Astrocyte of the spinal cord (primary cell): ENCODE measurements around the gene SRPX.

Source experiments
- DNase-seq: peaks from one replicate; pipeline ENCODE4 v3.0.0; 2011; ENCODE audit warnings: low read depth, low spot score
- H3K4me3 ChIP-seq: 2 replicates; pipeline ENCODE4 v1.5.1; 2011; ENCODE audit warnings: low read depth, mild to moderate bottlenecking, low read length, moderate library complexity
- in situ Hi-C: cut with HindIII; loops from 2 replicates; pipeline ENCODE4 v1.10.0; 2017; ENCODE audit warnings: low sequenced_read_pairs
- TF ChIP-seq, protein P1 (sequence below): IDR thresholded peaks from 2 replicates; pipeline ENCODE4 v1.5.1; 2012; ENCODE audit warnings: low read depth, mild to moderate bottlenecking, low read length, inconsistent platforms

SRPX gene

DNA sequence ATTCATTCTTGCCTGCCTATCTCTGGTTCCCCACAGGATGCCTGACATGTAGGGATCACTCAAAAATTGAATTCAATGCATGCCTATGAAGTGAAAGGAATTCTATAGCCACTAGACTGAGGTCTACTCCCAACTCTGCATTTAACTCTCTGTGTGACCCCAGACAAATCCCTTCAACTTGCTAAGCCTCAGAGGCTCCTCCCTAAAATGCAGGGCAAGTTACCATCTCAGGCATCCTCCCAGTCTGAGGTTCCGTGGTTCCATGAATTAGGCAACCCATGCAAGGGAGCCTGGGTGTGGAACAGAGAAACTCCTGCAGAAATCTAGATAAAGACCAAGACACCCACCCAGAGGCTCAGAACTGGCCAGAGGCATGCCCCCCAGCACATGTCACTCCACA, 6.6 kb downstream of the SRPX start:
- in situ Hi-C loops, result no loop called here
- no peak overlapping the region for H3K4me3 ChIP-seq
- no peak for DNase-seq
- TF ChIP-seq, protein P1, sequence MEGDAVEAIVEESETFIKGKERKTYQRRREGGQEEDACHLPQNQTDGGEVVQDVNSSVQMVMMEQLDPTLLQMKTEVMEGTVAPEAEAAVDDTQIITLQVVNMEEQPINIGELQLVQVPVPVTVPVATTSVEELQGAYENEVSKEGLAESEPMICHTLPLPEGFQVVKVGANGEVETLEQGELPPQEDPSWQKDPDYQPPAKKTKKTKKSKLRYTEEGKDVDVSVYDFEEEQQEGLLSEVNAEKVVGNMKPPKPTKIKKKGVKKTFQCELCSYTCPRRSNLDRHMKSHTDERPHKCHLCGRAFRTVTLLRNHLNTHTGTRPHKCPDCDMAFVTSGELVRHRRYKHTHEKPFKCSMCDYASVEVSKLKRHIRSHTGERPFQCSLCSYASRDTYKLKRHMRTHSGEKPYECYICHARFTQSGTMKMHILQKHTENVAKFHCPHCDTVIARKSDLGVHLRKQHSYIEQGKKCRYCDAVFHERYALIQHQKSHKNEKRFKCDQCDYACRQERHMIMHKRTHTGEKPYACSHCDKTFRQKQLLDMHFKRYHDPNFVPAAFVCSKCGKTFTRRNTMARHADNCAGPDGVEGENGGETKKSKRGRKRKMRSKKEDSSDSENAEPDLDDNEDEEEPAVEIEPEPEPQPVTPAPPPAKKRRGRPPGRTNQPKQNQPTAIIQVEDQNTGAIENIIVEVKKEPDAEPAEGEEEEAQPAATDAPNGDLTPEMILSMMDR, result no peak

DNA sequence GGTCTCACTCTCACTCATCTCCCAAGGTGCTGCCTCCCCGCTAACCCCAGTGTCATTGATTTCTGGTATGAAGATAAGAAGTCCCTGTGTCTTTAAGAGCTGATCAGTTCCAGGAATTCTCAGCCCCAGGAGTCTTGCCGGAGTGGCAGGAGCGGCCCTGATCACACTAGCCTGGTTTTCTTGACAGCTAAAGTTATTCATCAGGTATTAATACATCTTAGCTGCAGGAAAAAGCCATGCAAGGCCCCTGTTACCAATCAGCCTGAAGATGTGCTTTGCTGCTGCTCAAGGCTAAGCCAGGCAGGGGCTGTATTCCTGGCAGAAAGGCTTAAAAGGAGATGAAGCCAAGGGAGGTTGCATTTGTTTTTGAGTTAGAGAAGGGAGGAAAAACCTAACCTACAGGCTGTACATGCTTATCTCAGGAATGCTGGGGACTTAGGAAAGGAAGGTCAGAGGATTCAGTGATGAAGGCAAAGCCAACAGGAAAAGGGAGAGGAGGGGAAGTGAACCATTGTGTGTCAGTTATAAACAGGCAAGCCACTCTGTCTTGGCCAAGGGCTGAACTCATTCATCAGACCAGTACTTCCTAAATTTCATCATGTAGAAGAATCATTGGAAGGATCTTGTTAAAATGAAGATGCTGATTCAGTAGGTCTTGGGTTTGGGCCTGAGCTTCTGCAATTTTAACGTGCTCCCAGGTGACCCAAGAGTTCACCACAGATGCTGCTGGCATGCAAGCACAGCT, 8.6 kb downstream of the SRPX start:
- H3K4me3 ChIP-seq, result no peak overlapping the region
- in situ Hi-C loops, result no loop called here
- TF ChIP-seq, protein P1, result no peak
- no peak for DNase-seq

DNA sequence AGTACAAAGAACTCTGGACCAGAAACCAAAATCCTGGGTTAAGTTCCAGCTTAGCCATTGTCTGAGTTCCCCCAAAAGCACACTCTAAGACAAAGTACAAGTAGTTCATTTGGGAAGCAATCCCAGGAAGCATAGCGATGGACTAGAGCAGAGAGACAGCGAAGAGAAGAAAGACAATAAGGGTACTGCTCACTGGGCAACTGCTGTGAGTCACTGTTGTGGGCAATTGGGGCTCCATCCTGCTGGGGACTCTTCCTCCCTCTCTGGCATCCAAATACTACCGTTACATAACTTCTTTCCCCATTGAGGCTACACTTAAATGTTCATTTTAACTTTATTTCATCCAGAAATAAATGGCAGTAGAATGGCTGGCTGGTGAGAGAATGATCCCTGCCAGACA, 14.1 kb downstream of the SRPX start:
- in situ Hi-C loops, result no loop called here
- DNase-seq, result no peak
- TF ChIP-seq, protein P1, result no peak
- H3K4me3 ChIP-seq, result no peak overlapping the region

DNA sequence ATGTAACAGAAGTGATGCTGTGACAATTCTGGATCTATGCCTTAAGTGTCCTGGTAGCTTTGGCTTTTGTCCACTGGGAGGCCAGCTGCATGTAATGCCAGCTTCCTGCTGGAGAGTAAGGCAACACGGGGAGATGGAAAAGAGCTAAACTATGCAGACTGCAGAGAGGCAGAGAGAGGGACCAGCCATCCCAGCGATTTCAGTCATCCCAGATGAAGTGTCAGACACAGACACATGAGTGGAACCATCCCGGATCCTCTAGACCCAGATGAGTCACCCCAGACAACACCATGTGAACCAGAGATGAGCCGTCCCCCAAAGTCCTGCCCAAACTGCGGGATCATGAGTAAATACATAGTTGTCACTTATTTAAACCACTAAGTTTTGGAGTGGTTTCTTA, 14.6 kb downstream of the SRPX start:
- TF ChIP-seq, protein P1, result no peak
- H3K4me3 ChIP-seq, result no peak overlapping the region
- in situ Hi-C loops, result no loop called here
- DNase-seq, result no peak

DNA sequence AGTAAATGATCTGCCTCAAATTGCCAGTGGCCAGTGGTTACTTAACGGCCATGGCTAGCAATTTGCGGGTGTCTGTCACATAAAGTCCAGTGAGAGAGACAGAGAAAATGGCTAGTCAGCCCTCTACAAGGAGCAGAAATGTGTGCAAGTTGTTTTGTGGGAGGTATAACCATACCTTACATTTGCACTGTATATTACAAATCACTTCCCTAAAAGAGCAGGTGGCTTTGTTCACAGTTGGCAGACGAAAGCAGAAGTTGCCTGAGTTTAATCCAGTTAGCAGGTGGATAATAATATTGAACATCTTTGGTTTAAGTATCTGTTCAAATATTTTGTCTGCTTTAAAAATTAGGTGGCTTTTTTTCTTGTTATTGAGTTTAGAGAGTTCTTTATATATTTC, 15.6 kb downstream of the SRPX start:
- in situ Hi-C loops, result no loop called here
- TF ChIP-seq, protein P1, result no peak
- H3K4me3 ChIP-seq, result no peak overlapping the region
- no peak for DNase-seq

DNA sequence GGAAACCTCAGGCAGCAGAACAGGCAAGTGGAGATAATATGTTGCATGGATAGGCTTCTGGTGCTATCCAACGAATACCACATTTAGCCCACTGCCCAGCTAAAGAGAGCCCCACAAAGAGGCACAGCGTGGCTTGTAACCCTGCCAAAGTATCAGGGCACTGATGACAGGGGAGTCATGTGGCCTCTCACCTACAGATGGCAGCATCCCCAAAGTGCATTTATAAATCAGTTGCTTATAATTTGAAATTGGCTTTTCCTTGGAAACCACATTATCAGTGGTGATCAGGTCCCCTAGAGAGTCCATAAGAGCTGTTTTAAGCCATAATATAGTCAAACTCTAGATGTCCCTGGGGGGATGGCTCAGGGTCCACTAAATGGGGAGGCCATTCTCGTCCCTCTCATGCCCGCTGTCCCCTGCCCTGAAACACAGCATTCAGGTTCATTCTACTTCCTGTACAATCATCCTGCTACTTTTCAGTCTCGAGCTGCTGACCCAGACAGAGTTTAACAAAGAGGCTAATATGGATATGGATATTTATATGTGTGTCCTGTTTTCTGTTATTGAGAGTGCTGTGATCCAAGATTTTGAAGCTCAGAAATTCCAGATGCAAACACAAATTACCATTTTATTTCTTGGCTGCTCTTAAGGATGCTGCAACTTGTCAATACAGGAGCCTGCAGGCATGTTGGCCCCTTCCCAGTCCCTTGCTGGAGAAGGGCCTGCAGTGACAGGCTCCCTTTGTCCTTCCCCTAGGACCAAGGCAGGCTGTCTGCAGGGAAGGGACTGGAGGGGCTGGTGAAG, 28.5 kb downstream of the SRPX start:
- no peak for DNase-seq
- H3K4me3 ChIP-seq, result no peak overlapping the region
- TF ChIP-seq, protein P1, result peak; percentile 48
- in situ Hi-C loops, result no loop called here
